GM19452 (cell line): Measurements from ENCODE around the gene HABP4.

Experiments
- ATAC-seq: cut with Tn5 transposase; IDR thresholded peaks from one replicate; pipeline ENCODE4 v1.9.1; 2021; ENCODE audit not compliant: unreplicated experiment

HABP4 gene, protein sequence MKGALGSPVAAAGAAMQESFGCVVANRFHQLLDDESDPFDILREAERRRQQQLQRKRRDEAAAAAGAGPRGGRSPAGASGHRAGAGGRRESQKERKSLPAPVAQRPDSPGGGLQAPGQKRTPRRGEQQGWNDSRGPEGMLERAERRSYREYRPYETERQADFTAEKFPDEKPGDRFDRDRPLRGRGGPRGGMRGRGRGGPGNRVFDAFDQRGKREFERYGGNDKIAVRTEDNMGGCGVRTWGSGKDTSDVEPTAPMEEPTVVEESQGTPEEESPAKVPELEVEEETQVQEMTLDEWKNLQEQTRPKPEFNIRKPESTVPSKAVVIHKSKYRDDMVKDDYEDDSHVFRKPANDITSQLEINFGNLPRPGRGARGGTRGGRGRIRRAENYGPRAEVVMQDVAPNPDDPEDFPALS

DNA sequence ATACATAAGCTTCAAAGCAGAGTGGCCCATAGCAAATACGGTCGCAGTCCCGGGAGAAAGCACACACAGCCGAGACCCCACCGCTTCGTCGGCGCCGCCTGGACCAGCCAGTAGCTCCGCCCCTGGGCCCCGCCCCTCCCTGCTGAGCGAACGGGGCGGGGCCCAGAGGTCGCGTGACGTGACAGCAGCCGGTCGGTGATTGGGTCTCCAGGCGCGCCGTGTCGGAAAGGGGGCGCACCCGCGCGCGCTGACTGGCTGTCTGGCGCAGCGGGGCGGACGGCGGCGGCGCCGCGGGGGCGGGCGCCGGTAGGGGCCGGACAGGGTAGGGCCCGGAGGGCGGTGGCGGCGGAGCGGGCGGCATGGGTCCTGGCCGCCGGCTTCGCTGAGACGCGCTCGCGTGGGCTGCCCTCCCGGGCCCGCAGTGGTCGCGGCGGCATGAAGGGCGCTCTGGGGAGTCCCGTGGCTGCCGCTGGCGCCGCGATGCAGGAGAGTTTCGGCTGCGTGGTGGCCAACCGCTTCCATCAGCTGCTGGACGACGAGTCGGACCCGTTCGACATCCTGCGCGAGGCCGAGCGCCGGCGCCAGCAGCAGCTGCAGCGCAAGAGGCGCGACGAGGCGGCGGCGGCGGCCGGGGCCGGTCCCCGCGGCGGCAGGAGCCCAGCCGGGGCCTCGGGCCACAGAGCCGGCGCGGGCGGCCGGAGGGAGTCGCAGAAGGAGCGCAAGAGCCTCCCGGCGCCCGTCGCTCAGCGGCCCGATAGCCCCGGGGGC lies at the start of gene HABP4:
TSS of gene HABP4 (plus strand) at position 325 of the 768 bp plus-strand sequence. CDS start at position 436, 111 bp downstream.
- ATAC-seq: peak; percentile 95

DNA sequence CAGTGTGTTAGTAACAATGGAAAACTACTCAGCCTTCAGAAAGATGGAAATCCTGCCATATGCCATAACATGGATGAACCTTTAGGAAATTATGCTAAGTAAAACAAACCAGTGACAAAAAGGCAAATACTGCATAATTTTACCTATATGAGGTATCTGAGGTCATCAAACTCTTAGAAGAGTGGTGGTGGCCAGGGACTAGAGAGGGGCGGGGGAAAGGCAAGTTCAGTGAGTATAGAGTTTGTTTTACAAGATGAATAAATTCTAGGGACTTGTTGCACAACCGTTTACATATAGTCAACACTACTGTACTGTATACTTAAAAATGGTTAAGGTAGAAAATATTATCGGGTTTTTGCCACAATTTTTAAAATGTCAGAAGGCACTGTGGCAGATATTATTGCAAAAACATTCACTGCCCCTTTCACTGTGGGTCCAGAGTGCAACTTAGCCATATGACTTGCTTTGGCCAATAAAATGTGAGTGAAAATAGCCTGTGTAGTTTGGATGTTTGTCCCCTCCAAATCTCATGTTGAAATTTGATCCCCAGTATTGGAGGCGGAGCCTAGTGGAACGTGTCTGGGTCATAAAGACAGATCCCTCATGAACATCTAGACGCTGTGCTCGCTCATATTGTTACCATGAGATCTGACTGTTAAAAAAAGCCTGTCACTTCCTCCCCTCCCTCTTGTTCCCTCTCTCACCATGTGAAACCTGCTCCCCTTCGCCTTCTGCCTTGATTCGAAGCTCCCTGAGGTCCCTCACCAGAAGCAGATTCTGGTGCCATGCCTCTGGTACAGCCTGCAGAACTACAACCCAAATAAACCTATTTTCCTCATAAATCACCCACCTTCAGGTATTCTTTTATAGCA lies 41.3 kb upstream of the HABP4 start:
- ATAC-seq: no peak

DNA sequence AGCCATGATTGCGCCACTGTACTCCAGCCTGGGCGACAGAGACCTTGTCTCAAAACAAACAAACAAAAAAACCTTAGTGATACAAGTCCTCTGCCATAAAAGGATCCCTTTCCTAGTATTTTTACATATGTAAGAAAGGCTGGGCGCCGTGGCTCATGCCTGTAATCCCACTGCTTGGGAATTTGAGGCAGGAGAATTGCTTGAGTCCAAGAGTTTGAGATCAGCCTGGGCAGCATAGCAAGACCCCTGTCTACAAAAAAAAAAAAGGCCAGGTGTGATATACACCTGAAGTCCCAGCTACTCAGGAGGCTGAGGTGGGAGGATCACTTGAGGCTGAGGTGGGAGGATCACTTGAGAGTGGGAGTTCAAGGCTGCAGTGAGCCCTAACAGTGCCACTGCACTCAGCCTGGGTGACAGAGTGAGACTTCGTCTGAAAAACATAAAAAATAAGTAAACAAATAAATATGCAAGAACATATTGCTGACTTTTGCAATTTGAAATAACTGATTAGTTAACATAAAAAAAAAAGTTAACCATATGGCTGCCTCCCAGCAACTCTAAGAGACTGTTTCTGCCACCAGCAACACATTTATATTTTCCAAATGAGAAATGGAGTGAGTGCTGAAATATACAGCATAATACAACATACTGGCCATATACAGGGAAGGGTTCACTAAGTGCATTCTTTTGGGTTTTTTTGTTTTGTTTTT lies 38.7 kb upstream of the HABP4 start:
- ATAC-seq: no peak

DNA sequence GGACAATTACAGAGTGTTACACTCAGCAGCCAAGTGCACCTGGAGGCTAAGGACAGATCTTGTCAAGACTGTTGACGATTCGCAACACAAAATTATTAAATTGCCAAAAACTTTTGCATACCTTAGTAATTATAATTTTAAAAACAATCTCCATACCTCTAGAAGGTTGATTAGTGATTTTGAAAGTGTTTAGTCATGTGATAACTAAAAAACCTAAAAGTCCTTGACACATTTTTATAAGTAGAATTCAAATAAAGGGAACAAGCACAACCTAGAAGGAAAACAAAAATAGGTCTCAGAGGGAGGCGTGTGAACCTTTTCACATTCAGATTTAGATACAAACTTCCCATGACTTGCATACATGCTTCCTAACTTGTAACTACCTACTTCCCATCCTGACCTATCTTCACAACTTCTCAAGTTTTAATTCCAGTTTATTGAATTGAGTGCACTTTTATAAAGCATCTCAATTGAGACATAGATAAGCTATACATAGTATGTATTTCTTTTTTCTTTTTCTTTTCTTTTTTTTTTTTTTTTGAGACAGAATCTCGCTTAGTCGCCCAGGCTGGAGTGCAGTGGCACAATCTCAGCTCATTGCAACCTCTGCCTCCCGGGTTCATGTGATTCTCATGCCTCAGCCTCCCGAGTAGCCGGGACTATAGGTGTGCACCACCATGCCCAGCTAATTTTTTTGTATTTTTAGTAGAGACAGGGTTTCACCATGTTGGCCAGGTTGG lies 37.6 kb upstream of the HABP4 start:
- no peak for ATAC-seq

DNA sequence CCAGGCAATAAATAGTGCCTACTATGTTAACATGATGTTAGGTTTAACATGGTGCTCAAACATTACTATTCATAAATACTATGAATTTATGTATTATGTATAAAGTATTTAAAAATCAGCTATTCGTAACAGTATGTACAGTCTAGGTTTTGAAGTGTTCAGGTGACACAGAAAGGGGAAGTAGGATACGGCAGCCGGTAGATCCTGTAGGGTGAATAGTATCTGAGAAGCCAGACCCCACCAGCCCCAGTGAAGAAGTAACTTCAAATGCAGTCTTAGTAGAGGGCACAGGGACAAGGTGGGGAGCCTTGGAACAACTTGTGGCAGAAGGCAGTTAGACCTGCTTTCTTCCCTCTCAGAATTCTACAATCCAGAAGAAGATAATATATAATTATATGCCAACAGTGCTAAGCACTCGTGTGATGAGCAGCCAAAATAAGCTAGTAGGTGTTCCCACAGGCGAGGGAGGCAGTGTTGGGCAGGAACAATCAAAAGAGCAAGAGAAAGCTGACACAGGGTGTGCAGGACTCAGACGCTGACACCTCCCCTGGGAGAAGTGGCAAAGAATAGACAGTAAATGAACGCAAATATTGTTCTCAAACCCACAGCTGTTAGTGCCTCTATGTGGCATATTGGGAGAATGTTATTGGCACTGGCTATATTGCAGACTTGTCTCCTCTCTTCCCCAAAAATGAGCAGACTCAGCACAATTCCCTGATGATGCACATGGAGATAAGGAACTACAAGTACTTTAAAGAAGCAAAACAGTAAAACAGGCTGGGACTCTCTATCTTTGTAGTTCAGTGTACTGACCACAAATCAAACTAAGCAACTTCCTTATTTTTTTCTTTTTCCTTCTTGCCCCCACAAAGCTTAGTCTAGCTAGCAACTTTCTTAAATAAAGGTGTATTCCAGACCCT lies 36.4 kb upstream of the HABP4 start:
- no peak for ATAC-seq

DNA sequence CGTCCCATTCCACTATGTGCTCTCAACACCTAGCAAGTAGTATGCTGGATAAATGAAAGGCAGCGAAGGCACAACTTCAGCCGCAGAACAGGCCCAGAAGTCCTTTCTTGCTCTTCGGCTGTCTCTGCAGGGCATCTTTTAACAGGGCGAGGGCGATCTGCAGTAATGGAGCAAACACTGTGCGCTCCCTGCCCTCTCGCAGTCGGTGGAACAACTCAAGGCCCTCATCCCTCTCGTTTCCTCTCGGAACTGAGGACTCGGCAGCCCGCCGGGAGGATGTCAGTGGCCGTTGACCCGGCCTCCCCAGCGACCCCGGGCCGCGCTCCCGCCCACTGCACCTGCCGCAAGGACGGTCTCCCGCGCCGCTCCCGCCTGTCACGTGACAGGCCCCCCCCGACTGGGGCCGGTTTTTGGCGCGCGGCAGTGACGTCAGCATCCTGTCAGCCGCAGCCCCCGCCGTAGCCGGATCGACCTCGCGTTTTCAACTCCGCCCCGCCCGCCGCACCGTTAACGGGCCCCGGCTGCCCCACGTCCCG lies 32.9 kb upstream of the HABP4 start:
- ATAC-seq: no peak

DNA sequence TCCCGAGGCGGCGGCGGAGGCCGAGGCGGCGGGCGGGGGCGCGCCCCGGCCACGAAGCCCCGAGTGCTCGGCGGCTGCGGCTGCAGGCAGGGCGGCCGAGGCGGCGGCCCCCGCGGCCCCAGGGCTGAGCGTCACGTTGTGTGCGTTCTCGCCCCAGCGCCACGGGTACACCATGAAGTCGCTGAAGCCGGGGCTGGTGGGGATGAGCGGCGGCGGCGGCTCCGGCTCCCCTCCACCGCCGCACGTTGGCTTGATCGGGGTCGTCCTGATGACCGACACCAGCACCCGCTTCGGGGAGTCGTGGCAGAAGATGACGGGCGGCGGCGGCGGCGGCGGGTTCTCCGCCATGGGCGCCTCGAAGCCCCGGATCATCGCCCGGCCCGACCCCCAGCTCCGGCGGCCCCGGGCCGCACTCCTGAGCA lies 32.3 kb upstream of the HABP4 start:
- no peak for ATAC-seq

DNA sequence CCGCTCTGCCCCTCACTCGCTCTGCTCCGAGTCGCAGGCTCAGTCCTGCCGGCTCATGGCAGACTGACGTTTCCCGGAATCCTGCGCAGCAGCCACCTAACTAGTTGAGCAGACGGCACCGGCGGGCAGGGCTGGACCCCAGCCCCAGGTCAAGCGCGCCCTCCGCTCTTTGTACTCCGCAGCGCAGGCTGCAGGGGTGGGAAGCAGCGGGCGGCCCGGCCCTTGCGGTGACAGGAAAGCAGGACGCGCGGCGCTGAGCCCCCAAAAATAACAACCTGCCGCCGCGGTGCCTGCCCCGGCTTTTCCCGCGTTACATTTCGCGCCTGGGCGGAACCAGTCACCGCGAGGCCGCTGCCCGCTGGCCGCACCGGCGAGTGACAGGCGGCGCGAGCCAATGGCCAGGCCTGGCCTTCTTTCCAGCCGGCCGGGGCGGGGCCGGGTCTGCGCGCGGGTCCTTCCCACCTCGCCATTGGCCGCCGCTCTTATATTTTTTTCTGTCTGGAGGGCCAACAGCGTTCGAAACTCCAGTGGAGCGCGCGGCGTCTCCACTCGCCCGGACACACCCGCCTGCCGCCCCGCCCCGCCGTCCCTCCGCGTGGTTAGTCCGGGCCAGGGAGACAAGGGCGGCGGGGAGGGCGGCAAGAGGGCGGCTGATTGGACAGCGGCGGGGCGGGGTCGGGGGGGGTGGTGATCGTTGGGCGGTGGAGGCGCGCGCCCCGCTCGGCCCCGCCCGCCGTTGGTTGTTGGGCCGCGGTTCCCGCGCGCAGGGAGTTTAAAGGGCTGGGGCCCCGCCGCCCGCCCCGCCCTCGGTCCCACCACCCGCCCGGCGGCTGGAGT lies 31.7 kb upstream of the HABP4 start, which contains the start of gene ZNF367:
TSS of gene ZNF367 (minus strand) at position 288 of the 837 bp plus-strand sequence. CDS start 338 bp downstream, outside the sequence.
- ATAC-seq: peak; percentile 65

DNA sequence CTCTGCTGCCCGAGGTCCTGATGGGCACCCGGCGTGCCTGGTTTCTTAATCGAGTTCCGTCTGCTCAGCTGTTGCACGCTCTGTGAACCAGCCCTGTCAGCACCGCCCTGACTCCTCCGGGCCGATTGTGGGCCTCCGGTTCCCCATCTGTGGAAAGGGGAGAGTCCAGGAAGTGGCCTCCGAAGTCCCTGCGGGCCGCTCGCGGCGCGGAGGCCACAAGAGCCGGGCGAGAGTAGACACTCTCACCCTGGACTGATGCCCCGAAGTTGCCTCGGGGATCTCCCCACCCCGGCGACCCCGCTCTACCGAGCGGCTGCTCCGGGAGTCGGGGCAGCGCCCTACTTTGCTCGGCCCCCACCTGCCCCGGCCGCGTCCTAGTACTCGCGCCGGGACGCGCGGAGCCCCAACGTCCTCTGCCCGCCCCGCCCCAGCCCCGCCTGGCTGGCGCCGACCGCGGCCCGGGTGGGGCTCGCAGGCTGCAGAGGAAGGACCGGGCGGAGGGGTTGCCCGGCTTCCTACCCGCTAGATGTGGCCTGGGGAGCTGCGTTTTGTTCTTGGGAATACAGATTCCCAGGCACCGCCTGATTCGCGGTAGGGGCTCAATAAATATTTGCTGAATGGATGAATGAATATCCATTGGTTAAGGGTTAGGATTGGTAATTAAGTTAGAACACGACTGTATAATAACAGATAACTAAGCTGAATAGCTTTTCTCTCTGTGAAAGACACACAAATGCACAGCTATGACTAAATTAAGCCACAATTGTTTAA lies 30.9 kb upstream of the HABP4 start:
- ATAC-seq: peak; percentile 27

DNA sequence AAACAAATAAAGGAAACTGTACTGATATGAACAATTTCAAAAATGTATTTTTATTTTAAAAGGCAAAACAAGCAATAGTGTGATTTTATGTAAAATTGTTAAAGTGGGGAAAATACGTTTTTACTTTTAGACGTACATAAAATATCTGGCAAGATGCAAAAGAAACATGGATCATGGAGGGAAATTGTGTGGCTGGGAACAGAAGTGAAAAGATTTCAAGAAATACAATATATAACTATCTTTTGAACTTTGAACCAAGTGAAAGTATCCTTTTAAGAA lies 30.3 kb upstream of the HABP4 start:
- no peak for ATAC-seq

DNA sequence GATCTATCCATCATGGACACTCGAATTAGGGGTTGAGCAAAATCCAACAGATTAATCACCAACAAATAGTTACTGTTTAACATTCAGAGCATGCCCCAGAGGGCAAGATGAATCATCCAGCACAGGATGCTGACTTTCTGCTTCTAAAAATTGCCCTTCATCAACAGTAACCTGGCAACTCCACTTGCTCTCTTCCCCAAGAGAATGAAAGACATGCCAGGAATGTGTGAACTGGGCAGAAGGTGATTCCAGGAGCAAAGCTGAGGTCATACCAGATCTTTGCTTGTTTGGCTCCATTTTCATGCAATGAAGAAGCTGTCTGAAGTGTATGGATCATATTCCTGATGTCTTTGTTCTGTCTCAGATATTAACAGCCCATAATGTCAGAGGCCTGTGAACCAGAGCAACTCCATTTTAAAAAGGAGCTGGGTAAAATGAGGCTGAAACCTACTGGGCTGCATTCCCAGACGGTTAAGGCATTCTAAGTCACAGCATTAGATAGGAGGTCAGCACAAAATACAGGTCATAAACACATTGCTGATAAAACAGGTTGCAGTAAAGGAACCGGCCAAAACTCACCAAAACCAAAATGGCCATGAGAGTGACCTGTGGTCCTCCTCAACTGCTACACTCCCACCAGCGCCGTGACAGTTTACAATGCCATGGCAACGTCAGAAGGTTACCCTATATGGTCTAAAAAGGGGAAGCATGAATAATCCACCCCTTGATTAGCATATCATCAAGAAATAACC lies 29.3 kb upstream of the HABP4 start:
- ATAC-seq: no peak

DNA sequence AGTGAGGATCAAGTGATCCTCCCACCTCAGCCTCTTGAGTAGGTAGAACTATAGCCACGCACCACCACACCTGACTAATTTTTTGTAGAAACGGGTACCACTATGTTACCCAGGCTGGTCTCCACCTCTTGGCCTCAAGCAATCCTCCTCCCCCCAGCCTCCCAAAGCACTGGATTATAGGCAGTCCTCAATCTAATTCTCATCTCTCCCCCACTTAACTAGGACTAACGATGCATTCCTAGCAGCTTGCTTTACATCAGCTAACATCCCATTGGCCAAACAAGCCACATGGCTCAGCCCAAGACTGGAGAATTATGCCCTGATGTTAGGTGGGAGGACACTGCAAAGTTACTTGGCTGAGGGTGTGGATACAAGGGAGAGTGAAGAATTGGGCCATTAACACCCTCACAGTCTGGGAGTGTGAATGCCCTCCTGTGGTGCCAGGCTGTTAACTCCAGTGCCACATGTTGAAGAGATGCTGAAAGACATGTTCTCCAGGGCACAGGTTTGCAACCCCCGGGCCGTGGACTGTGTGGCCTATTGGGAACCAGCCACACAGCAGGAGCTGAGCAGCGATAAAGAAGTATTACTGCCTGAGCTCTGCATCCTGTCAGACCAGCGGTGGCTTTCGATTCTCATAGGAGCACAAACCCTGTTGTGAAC lies 26.5 kb upstream of the HABP4 start:
- no peak for ATAC-seq

DNA sequence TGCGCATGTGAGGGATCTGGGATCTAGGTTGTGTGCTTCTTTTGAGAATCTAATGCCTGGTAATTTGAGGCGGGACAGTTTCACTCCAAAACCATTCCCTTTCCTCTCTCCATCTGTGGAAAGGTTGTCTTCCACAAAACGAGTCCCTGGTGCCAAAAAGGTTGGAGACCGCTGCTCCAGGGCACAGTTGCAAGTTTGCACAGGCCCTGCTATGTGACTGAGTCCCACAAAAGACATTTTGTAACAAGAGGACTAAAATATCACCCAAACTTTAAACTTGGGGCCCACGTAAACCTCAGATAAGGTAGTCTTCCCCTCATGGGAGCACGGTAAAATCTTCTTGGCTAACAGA lies 26.0 kb upstream of the HABP4 start:
- ATAC-seq: no peak

DNA sequence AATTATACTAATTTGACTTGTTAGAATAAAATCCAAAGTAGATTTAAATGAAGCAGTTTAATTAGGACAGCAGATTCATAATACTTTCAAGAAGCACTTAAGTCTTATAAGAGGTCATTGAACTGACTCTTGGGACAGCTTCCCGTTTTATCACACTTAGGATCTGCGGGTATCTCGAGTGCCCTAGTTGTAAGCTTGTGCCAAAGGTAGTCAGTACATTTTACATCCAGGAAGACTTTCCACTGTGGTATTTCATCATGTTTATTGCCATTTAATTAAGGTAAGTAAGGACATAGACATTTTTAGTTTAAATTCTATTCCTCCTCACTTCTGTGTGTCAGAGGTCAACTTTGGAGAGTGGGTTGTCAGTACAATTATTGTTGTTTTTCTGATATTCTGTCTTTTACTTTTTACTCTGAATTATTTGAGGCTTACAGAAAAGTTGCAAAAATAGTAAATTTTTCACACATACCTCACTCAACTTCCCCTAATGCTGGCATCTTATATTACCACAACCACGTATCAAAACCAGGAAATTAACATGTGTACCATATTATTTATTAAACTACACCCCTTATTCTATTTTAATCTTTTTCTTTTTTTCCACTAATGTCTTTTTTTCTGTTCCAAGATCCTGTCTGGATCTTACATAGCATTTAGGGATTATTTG lies 24.3 kb upstream of the HABP4 start:
- no peak for ATAC-seq

DNA sequence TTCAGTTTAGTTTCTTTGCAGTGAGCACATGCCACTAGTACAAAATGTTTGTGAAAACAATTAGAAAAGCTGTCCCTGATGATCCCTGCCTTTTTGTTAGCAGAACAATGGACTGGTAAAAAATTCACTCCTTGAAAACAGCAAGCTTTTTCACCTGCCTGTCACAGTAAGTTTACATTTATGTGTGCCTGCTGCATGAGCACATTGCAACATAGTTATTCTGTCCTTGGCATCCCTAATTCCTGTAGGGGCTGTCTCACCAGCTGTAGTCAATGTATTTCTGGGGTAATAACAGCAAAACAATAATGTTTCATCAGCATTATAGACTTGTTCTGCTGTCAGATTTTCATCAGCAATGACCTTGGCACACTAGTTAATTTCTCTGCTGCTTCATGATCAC lies 20.2 kb upstream of the HABP4 start:
- ATAC-seq: no peak
